Gastroesophageal sphincter (tissue), 3 donors: ENCODE measurements around the gene ERCC4.

Experiments used
- CTCF ChIP-seq, 4 experiments: fragments of 200-600 bp in 2 of 4; fragments of 450-650 bp in 2 of 4; sonication (generic) in 1 of 4; IDR thresholded peaks; one replicate each; pipeline ENCODE4 v1.5.1; 2017 to 2019; ENCODE audit warnings: antibody characterized with exemption in 4 of 4, mild to moderate bottlenecking in 2 of 4, moderate library complexity in 2 of 4
- POLR2AphosphoS5 ChIP-seq: sonication (generic); formaldehyde crosslinking; IDR thresholded peaks from one replicate; pipeline ENCODE4 v1.6.1; 2017; ENCODE audit warnings: antibody characterized with exemption

- TF ChIP-seq CTCF (IDR thresholded peaks at IDR 0.05) (no peak), POLR2AphosphoS5 (no peak)
Observed at GRCh38 chr16:13897806-13898205, 22.1 kb upstream of the ERCC4 start.
